Skeletal muscle satellite cell (primary cell): Measurements from ENCODE around the gene WSB1.
"Not testable (repeated sequence)": the region's sequence is repeated elsewhere in the genome, so short reads cannot be mapped to it uniquely, and the experiment has no call there.

ENCODE experiments used
- H3K27me3 ChIP-seq: 2 replicates; pipeline ENCODE4 v1.7.0; 2013; ENCODE audit warnings: low read length; ENCODE audit not compliant: control insufficient read depth, insufficient read depth
- H3K36me3 ChIP-seq: 2 replicates; pipeline ENCODE4 v1.7.0; 2013; ENCODE audit warnings: mild to moderate bottlenecking, control low read depth, low read length; ENCODE audit not compliant: insufficient read depth
- H3K4me1 ChIP-seq: 2 replicates; pipeline ENCODE4 v1.7.0; 2013; ENCODE audit warnings: low read length; ENCODE audit not compliant: control insufficient read depth, insufficient read depth
- H3K4me2 ChIP-seq: 2 replicates; pipeline ENCODE4 v1.7.0; 2013; ENCODE audit warnings: mild to moderate bottlenecking, low read length
- H3K4me3 ChIP-seq: 2 replicates; pipeline ENCODE4 v1.7.0; 2013; ENCODE audit warnings: low read length
- H3K9ac ChIP-seq: 2 replicates; pipeline ENCODE4 v1.7.0; 2013; ENCODE audit warnings: mild to moderate bottlenecking, low read depth, low read length, moderate library complexity
- H3K9me3 ChIP-seq: replicated peaks from 2 replicates; pipeline ENCODE4 v1.7.0; 2013; ENCODE audit warnings: mild to moderate bottlenecking, control low read depth, low read length

Gene WSB1

DNA sequence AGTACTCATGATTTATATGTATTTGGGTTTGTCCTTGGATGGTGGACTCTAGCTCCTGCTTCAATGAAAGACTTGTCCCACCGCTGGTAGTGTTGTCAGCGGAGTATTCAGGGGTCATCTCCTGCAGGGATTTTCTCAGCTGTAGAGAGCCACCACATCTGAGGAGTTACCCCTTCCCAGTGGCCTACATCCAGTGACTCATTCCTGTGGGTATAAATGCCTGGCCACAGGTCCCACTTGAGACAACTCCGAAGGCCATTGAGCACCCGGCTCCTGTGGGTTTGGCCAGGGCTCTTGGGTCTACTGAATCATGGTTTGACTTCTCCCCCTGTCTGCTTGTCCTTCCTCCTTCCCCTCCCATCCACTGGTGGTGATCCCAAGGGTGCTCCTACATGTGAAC lies 34.6 kb upstream of the WSB1 start:
- H3K4me1 ChIP-seq = peaks cover 3% of the 10 kb centered on the region
- no peak overlapping the region for H3K9ac ChIP-seq
- no peak overlapping the region for H3K4me2 ChIP-seq
- H3K9me3 ChIP-seq = no peaks in the 10 kb centered on the region
- H3K27me3 ChIP-seq = peaks cover 27% of the 10 kb centered on the region
- no peaks in the 10 kb centered on the region for H3K36me3 ChIP-seq
- no peak overlapping the region for H3K4me3 ChIP-seq

GRCh38 chr17:27263386-27263785 lies 30.5 kb upstream of the WSB1 start:
- no peak overlapping the region for H3K9ac ChIP-seq
- no peak overlapping the region for H3K4me2 ChIP-seq
- H3K4me3 ChIP-seq = no peak overlapping the region
- no peaks in the 10 kb centered on the region for H3K36me3 ChIP-seq
- peaks cover 36% of the 10 kb centered on the region for H3K27me3 ChIP-seq
- H3K4me1 ChIP-seq = no peaks in the 10 kb centered on the region
- H3K9me3 ChIP-seq = no peaks in the 10 kb centered on the region

DNA sequence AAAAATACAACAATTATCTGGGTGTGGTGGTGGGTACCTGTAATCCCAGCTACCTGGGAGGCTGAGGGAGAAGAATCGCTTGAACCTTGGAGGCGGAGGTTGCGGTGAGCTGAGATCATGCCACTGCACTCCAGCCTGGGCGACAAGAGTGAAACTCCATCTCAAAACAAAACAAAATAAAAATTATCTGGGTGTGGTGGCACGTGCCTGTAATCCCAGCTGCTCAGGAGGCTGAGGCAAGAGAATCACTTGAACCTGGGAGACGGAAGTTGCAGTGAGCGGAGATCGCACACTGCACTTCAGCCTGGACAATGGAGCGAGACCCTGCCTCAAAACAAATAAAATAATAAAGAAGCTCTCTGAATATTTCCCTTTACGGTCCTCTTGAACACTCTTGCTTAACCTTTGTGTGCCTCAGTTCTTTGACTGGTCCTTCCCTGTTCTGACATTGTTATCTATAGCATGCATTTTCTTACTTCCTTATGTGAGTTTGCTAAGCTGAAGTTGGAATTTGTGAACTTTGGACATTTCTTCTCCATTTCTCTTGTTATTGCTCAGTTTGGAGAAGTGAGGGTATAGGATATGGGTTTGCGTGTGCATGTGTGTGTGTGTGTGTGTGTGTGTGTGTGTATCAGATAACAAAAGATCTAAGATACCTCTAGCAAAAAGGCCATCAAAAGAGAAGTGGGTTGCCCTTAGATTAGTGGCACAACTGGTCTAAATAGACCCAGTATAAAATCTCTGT lies 29.7 kb upstream of the WSB1 start:
- Histone ChIP-seq H3K4me2 (no peak overlapping the region), H3K4me3 (no peak overlapping the region), H3K27me3 (peaks cover 42% of the 10 kb centered on the region), H3K4me1 (no peaks in the 10 kb centered on the region), H3K9me3 (no peaks in the 10 kb centered on the region), H3K9ac (no peak overlapping the region), H3K36me3 (no peaks in the 10 kb centered on the region)

DNA sequence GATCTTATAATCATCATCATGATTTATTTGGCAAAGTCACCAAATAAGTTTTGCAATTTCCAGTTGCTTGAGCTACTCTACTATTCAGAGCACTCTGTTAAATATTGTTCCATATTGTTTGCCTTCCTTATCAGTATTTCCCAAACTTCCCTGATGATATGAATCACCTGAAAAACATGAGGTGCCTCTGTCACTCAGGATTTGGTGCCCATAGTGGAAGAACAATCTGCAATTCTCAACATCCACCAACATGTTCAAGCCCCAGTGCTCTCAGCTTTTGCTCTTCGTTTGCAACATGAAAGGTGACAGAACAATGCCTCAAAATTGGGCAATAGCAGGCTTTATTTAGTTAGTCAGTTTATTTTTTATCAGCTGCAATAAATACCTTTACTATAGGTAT lies 28.6 kb upstream of the WSB1 start:
- Histone ChIP-seq H3K9me3 (no peaks in the 10 kb centered on the region), H3K36me3 (no peaks in the 10 kb centered on the region), H3K4me1 (no peaks in the 10 kb centered on the region), H3K4me3 (no peak overlapping the region), H3K9ac (no peak overlapping the region), H3K27me3 (peaks cover 47% of the 10 kb centered on the region), H3K4me2 (no peak overlapping the region)

DNA sequence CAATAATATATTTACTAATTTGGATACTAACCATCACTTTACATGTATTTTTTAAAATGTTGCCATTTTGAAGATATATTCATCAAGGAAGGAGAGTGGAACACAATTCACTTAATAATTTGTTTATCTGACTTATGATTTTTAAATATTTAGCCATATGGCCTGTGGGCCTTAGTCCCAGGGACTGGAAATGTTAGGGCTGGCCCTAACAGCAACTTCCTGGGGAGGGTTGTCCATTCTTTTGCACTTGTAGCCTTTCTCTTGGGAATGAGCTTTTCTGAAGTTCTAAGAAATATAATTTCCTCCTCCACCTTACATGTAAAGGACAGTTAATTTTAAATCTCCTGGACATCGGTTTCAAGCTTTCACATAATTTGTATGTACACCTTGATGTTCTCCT lies 27.7 kb upstream of the WSB1 start:
- Histone ChIP-seq H3K27me3 (peaks cover 46% of the 10 kb centered on the region), H3K36me3 (no peaks in the 10 kb centered on the region), H3K4me3 (no peak overlapping the region), H3K4me1 (no peaks in the 10 kb centered on the region), H3K9me3 (no peaks in the 10 kb centered on the region), H3K9ac (no peak overlapping the region), H3K4me2 (no peak overlapping the region)

GRCh38 chr17:27268394-27269085 lies 25.4 kb upstream of the WSB1 start:
- no peak overlapping the region for H3K4me3 ChIP-seq
- H3K9ac ChIP-seq = no peak overlapping the region
- H3K4me2 ChIP-seq = no peak overlapping the region
- no peaks in the 10 kb centered on the region for H3K9me3 ChIP-seq
- H3K36me3 ChIP-seq = no peaks in the 10 kb centered on the region
- H3K27me3 ChIP-seq = peaks cover 32% of the 10 kb centered on the region
- no peaks in the 10 kb centered on the region for H3K4me1 ChIP-seq

DNA sequence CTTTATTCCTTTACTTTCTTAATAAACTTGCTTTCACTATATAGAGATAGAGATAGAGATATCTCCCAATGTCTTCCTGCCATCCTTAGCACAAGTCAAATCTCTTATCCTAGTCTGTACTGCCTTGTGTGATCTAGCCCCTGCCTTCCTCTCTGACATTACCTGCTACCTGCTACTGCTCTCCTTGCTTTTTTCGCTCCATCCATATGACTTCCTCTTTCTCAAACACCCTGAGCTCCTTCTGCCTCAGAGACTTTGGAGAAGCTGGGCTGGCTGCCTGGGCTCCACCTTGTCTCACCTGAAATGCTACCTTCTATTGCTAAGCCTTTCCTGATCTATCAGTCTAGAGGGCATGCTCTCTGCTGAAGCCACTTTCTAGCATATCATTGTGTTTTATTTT lies 24.7 kb upstream of the WSB1 start:
- peaks cover 31% of the 10 kb centered on the region for H3K27me3 ChIP-seq
- H3K4me2 ChIP-seq = no peak overlapping the region
- H3K36me3 ChIP-seq = no peaks in the 10 kb centered on the region
- H3K9me3 ChIP-seq = no peaks in the 10 kb centered on the region
- H3K4me3 ChIP-seq = no peak overlapping the region
- H3K4me1 ChIP-seq = no peaks in the 10 kb centered on the region
- H3K9ac ChIP-seq = no peak overlapping the region

- Histone ChIP-seq H3K4me1 (no peaks in the 10 kb centered on the region), H3K27me3 (peaks cover 29% of the 10 kb centered on the region), H3K9me3 (no peaks in the 10 kb centered on the region), H3K4me3 (no peak overlapping the region), H3K4me2 (no peak overlapping the region), H3K36me3 (no peaks in the 10 kb centered on the region), H3K9ac (no peak overlapping the region)
These were observed 23.9 kb upstream of the WSB1 start for GRCh38 chr17:27269974-27270373.

GRCh38 chr17:27276653-27277156 lies 17.2 kb upstream of the WSB1 start:
- Histone ChIP-seq H3K4me3 (no peak overlapping the region), H3K27me3 (peaks cover 10% of the 10 kb centered on the region), H3K36me3 (no peaks in the 10 kb centered on the region), H3K4me2 (no peak overlapping the region), H3K9ac (no peak overlapping the region), H3K9me3 (no peaks in the 10 kb centered on the region), H3K4me1 (no peaks in the 10 kb centered on the region)

- not testable (repeated sequence) for H3K9me3 ChIP-seq, H3K9ac ChIP-seq, H3K4me3 ChIP-seq, H3K4me1 ChIP-seq, H3K36me3 ChIP-seq, H3K4me2 ChIP-seq
- H3K27me3 ChIP-seq = peaks cover 14% of the 10 kb centered on the region
These were observed 14.8 kb upstream of the WSB1 start for GRCh38 chr17:27279132-27279531.

DNA sequence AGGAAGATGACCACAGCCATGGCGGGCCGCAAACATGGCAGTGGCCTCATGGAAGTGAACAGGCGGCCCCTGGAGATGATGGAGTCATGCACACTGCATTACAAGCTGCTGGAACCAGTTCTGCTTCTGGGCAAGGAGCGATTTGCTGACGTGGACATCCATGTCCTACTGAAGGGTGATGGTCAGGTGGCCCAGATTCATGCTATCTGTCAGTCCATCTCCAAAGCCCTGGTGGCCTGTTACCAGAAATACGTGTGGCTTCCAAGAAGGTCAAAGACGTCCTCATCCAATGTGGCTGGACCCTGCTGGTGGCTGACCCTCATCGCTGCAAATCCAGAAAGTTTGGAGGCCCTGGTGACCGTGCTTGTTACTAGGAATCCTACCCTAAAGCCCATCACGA lies 13.4 kb upstream of the WSB1 start:
- Histone ChIP-seq H3K36me3 (no peaks in the 10 kb centered on the region), H3K9ac (no peak overlapping the region), H3K27me3 (peaks cover 15% of the 10 kb centered on the region), H3K4me2 (no peak overlapping the region), H3K4me3 (no peak overlapping the region), H3K4me1 (no peaks in the 10 kb centered on the region), H3K9me3 (no peaks in the 10 kb centered on the region)

- no peaks in the 10 kb centered on the region for H3K9me3 ChIP-seq
- no peak overlapping the region for H3K9ac ChIP-seq
- peaks cover 15% of the 10 kb centered on the region for H3K27me3 ChIP-seq
- no peaks in the 10 kb centered on the region for H3K36me3 ChIP-seq
- no peak overlapping the region for H3K4me3 ChIP-seq
- no peaks in the 10 kb centered on the region for H3K4me1 ChIP-seq
- H3K4me2 ChIP-seq = no peak overlapping the region
These were observed 12.5 kb upstream of the WSB1 start for GRCh38 chr17:27281438-27281837.
